ENCODE results near the gene NGRN.
"Not testable (repeated sequence)": the region's sequence is repeated elsewhere in the genome, so short reads cannot be mapped to it uniquely, and the experiment has no call there.

The NGRN gene

DNA sequence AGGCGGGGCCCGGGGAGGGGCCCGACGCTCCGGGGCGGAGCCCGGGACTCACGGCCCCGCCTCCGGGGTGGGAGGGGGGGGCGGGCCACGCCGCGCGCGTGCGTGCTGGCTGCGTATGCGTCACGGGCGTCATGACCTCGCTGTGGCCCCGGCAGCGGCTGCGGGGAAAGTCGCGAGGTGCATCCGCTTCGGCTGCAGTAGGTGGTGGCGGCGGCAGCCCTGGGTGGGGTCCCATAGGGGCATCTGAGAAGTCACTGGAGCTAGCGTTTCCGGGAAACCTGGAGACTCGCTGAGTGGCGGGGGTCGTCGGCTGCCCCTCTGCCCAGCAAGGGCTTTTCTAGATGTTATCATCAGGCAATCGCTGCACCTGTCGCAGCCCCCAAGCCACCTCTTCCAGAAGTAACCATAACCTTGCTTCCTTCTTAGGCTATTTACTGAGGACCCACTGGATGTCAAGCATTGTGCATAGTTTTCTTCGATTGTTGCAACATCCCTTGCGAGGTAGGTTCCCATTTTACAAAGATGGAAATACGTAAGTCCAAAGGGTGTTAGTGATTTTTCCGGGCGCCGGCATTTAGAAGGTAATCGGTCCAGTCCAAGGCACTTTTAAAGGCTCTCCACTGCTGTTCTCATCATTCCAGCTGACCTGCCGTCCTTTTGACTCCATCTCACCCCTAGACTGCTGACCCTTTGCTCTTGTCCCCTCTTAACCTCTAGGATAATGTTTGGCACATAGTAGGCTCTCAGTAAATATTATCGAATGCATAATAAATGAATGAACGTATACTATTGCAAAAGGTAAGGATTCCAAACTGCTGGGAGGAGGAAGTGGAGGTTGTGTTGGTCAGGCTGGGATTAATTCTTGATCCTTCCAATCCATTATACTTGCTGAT is 31.1 kb upstream of the NGRN start, which contains the start of gene GDPGP1:
Gene GDPGP1 (plus strand): TSS at position 114 of the 893 bp plus-strand sequence. CDS start 6,700 bp downstream, outside the sequence.
- DNase-seq = no peak

DNA sequence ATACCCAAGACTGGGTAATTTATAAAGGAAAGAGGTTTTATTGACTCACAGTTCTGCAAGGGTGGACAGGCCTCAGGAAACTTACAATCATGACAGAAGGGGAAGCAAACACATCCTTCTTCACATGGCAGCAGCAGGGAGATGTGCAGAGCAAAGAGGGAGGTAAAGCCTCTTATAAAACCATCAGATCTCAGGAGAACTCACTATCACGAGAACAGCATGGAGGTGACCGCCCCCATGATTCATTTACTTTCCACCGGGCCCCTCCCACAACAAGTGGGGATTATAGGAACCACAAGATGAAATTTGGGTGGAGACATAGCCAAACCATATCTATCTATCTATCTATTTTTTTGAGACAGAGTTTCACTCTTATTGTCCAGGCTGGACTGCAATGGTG is 26.1 kb upstream of the NGRN start:
- DNase-seq = no peak

GRCh38 chr15:90240856-90241255 is 24.6 kb upstream of the NGRN start:
- DNase-seq = no peak

GRCh38 chr15:90241343-90242192 is 23.9 kb upstream of the NGRN start:
- DNase-seq = no peak

DNA sequence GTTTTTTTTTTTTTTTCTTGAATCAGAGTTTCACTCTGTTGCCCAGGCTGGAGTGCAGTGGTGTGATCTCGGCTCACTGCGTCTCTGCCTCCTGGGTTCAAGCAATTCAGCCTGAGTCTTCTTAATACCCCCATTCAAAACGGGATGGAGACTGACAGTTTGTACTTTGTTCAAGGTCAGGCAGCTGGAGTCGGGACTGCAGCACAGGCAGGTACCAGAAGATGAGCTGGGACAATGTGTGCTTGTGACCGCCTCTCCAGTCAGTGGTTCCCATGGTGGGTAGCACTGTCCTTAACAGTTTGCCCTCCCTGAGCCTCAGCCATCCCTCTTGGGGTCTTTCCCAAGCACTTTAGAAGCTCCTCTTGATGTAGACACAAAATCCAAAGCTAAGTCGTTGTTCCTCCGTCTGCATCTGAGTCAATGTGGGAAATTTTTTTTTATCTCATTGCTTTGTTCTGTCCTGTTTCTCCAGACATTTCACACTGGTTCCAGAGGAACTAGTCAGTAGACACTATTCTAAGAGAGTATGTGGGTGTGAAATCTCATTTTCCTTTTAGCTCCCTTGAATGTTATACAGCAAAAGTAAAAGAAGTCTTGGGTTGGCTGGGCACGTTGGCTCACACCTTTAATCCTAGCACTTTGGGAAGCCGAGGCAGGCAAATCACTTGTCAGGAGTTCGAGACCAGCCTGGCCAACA is 21.4 kb upstream of the NGRN start:
- DNase-seq = no peak

DNA sequence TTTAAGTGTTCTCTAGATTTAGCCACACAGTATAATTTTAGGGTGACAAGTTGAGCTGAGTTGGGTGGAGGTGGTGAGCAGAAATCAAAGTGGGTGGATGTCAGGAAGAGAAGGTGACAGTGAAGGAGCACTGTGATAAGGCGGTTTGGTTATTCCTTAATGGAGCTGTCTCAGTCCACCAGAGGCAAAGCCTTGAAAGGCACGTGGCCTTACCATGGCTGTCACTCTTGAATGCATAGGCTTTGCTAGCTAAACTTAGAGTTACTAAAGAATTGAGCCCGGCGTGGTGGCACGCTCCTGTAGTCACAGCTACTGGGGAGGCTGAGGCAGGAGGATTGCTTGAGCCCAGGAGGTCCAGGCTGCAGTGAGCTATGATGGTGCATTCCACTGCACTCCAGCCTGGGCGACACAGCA is 16.7 kb upstream of the NGRN start:
- no peak for DNase-seq

GRCh38 chr15:90249203-90249863 is 16.1 kb upstream of the NGRN start, which contains the start of gene TTLL13:
Gene TTLL13, plus strand, starts transcription at chr15:90249556. Its CDS starts 1,075 bp downstream, at chr15:90250631.
- DNase-seq = no peak

GRCh38 chr15:90257776-90258175 is 7.7 kb upstream of the NGRN start:
- no peak for DNase-seq

GRCh38 chr15:90259524-90259923 is 5.9 kb upstream of the NGRN start:
- DNase-seq = no peak

DNA sequence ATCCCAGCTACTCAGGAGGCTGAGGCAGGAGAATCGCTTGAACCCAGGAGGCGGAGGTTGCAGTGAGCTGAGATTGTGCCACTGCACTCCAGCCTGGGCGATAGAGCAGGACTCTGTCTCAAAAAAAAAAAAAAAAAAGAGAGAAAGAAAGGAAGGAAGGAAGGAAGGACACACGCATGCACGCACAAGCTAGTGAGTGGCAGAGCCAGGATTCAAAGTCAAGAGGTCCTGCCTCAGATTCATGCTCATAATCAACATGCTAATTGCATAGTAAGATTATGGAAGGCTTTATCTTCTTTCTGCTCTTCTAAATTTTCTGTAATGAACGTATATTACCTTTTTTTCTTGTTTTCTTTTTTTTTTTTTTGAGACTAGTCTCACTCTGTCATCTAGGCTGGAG is 4.7 kb upstream of the NGRN start:
- DNase-seq = not testable (repeated sequence)

DNA sequence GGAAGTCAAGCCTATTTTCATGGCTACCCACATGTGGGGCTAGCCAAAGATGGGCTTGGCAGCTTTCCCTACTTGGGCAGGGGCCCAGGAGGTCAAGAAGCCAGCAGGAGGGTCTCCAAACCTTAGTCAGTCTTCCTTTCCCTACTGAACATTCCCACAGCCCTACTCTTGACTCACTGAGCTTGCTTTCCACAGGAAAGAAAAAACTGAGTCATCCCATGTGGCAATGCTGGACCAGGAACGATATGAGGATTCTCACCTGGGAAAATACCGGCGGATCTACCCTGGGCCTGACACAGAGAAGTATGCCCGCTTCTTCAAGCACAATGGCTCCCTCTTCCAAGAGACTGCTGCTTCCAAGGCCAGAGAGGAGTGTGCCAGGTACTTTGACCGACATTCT is 3.7 kb upstream of the NGRN start:
- no peak for DNase-seq

DNA sequence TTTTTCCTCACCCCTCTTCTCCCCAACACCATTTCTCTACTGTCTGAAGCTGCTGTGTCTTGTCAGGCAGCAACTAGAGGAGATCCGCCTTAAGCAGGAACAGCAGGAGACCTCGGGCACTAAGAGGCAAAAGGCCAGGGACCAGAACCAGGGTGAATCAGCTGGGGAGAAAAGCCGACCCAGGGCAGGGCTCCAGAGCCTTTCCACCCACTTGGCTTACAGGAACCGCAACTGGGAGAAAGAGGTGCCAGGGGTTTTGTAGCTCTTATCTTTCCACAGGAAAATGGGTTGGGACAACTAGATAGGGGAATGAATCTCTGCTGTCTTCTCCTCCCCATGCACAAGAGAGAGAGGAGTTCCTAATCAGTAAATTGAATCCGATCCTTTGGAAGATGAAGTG is 3.0 kb upstream of the NGRN start:
- no peak for DNase-seq

- DNase-seq = no peak
Measured at GRCh38 chr15:90264671-90265070, 801 bp upstream of the NGRN start.

DNA sequence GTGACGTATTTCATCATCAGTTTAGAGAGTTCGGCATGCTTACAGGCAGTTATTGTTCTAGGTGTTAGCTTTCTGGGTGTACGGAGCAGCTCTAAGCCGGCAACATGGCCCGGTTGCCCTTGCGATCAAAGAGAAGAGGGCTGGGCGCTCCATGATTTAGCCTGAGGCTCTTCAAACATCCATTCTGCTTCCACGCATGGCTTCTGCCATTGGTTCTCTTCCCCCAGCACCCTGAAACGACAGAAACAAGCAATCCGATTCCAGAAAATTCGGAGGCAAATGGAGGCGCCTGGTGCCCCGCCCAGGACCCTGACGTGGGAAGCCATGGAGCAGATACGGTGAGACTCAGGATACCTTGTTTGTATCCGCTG is 574 bp downstream of the NGRN start:
- DNase-seq = no peak

- no peak for DNase-seq
Measured at GRCh38 chr15:90266485-90266884, 1.0 kb downstream of the NGRN start.

DNA sequence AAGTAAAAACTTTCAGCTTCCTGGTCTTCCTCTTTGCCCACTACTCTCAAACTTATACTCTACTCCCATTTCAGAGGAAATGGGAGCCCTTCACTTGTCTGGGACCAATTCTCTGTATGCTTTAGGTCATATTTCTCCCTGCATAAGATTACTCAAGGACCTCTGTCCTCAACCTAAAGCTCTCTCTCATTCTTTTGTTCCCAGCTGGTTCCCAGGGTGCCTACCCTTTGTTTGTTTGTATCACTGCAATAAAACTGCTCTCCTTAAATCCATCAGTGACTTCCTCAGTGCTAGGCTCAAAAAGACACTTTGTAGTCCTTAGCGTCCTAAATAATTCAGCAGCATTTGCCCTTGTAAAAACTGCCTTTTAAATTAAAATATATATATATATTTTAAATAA is 2.9 kb downstream of the NGRN start:
- DNase-seq = peak; percentile 22

DNA sequence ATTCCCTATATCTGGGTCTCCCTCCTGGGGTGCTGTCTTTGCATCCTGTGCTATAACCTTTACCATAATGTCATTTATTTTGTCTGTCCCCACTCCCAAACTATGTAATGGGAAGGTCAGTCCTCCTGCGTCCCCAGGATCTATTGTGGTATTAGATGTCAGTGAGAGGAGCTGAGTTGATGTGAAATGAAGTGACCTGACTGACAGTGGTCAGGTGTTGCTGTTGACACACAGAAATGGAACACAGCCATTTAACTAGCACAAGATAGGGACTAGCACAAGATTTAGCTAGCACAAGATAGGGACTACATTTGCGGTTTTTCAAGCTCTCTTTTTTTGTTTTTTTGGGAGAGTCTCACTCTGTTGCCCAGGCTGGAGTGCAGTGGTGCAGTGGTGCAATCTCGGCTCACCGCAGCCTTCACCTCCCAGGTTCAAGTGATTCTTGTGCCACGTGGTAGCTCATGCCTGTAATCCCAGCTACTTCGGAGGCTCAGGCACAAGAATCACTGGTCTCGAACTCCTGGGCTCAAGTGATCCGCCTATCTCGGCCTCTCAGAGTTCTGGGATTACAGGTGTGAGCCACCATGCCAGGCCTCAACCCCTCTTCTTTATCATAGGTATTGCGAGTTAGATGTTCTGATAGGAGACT is 5.2 kb downstream of the NGRN start:
- DNase-seq = no peak

DNA sequence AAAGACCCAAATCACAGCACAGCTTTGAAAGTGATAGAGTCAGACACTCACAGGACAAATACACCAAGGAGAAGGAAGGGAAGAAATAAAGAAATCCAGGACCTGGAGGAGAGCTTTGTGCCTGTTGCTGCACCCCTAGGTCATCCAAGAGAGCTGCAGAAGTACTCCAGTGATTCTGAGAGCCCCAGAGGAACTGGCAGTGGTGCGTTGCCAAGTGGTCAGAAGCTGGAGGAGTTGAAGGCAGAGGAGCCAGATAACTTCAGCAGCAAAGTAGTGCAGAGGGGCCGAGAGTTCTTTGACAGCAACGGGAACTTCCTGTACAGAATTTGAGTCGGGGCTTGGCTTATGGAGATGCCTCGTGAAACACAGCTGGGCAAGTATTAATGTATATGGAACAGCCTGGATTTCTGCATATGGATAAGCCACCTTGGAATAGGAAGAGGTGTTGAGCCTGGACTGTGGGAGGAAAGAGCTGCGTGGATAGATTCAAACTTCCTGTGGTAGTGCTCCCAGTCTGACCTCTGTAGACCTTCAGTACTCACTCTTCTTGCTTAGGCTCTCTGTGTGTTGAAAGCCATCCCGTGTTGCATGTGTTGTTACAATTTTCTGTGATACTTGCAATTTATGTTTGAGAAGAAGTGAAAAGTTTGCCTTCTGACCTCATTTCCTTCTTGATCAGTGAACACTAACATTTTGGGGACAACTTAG is 6.1 kb downstream of the NGRN start:
- no peak for DNase-seq

DNA sequence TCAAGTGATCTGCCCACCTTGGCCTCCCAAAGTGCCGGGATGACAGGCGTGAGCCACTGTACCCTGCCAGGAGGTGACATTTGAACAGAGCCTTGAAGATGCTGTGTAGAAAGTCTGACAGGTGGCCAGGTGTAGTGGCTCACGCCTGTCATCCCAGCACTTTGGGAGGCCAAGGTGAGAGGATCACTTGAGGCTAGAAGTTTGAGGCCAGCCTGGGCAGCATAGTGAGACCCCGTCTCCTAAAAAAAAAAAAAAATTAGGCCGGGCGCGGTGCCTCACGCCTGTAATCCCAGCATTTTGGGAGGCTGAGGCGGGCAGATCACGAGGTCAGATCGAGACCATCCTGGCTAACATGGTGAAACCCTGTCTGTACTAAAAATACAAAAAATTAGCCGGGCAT is 13.0 kb downstream of the NGRN start:
- DNase-seq = not testable (repeated sequence)

- DNase-seq = not testable (repeated sequence)
Measured at GRCh38 chr15:90280743-90281142, 15.3 kb downstream of the NGRN start.

DNA sequence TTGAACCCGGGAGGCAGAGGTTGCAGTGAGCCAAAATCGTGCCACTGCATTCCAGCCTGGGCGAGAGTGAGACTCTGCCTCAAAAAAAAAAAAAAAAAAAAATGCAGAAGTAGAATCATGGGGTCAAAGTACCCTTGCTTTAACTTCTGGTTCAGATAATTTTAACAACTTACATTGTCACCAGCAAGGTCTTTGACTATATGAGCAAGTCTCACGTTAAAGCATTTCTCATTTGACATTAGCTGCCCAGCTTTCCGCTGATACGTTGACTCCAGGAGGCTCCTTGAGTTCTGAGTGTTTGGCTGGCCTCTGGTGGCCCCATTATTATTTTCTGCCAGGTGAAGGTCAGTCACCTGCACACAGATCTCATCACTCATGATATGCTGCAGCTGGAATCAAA is 16.2 kb downstream of the NGRN start:
- DNase-seq = not testable (repeated sequence)

Data from NCI-H187 treated with DMSO at 0.1 percent for 48 hours (cell line).